GM18951 (cell line): Measurements from ENCODE around the gene JUP.

ENCODE experiments used
- POLR2A ChIP-seq: IDR thresholded peaks from 4 replicates; pipeline ENCODE4 v1.6.1; 2011; ENCODE audit warnings: mild to moderate bottlenecking; ENCODE audit not compliant: insufficient read length, insufficient read depth; ENCODE audit errors: extremely low read depth
- in situ Hi-C: fragments of 300-500 bp; cut with MboI; formaldehyde crosslinking; loops from one replicate; pipeline ENCODE4 v1.12.0; 2022; ENCODE audit warnings: low sequenced_read_pairs, mixed read lengths, inconsistent platforms; ENCODE audit not compliant: unreplicated experiment

The JUP gene

GRCh38 chr17:41800601-41801373 lies 14.3 kb upstream of the JUP start:
- in situ Hi-C loops: no loop called here
- TF ChIP-seq POLR2A: no peak

- in situ Hi-C loops: no loop called here
- no peak for TF ChIP-seq POLR2A
Observed at GRCh38 chr17:41799366-41799765, 12.9 kb upstream of the JUP start.

- in situ Hi-C loops: no loop called here
- TF ChIP-seq POLR2A: no peak
Observed at GRCh38 chr17:41797377-41797776, 10.9 kb upstream of the JUP start.

- no peak for TF ChIP-seq POLR2A
- in situ Hi-C loops: no loop called here
Observed at GRCh38 chr17:41796121-41796895, 9.8 kb upstream of the JUP start.

GRCh38 chr17:41794540-41794975 lies 8.0 kb upstream of the JUP start:
- in situ Hi-C loops: no loop called here

GRCh38 chr17:41793784-41794539 lies 7.5 kb upstream of the JUP start:
- TF ChIP-seq POLR2A: no peak
- in situ Hi-C loops: no loop called here

More at GRCh38 chr17:41794540-41794975, 8.0 kb upstream of the JUP start:
- TF ChIP-seq POLR2A: no peak

- in situ Hi-C loops: no loop called here
- TF ChIP-seq POLR2A: no peak
Observed at GRCh38 chr17:41792845-41793783, 6.6 kb upstream of the JUP start.

GRCh38 chr17:41787021-41787418 lies 509 bp upstream of the JUP start:
- in situ Hi-C loops: no loop called here
- TF ChIP-seq POLR2A: no peak

- TF ChIP-seq POLR2A: no peak
- in situ Hi-C loops: no loop called here
Observed at GRCh38 chr17:41785859-41786226, 668 bp downstream of the JUP start.

GRCh38 chr17:41785091-41785858 lies 1.2 kb downstream of the JUP start:
- TF ChIP-seq POLR2A: no peak
- in situ Hi-C loops: no loop called here

GRCh38 chr17:41784207-41784744 lies 2.2 kb downstream of the JUP start:
- no peak for TF ChIP-seq POLR2A
- in situ Hi-C loops: no loop called here
